Sigmoid colon (tissue), 7 donors: Measurements from ENCODE around the gene ADAMTS10. TPM values are rescaled to one million over a fixed set of nuclear protein-coding genes. Genes with fewer than 3 reads are reported as not detected.
A peak's percentile ranks its signal among the peaks of the same experiment; 100 is the strongest.
"Not testable (repeated sequence)": the region's sequence is repeated elsewhere in the genome, so short reads cannot be mapped to it uniquely, and the experiment has no call there.

Experiments used
- DNase-seq: peaks from one replicate; pipeline ENCODE4 v3.0.0-alpha.2; 2019
- H3K27ac ChIP-seq, 4 donors: fragments of 200-600 bp; sonication (generic); one replicate each; pipeline ENCODE4 v1.5.1; 2016 to 2019; ENCODE audit warnings: mild to moderate bottlenecking in 1 of 4
- H3K27me3 ChIP-seq, 3 donors: fragments of 200-600 bp; sonication (generic); one replicate each; pipeline ENCODE4 v1.5.1; 2019; ENCODE audit warnings: mild to moderate bottlenecking in 1 of 3
- H3K36me3 ChIP-seq, 4 donors: fragments of 200-600 bp; sonication (generic); one replicate each; pipeline ENCODE4 v1.5.1; 2016 to 2019
- H3K4me1 ChIP-seq, 4 donors: fragments of 200-600 bp; sonication (generic); one replicate each; pipeline ENCODE4 v1.5.1; 2017 to 2019
- H3K4me3 ChIP-seq, 4 donors: fragments of 200-600 bp; sonication (generic); one replicate each; pipeline ENCODE4 v1.5.1; 2017 to 2019; ENCODE audit warnings: mild to moderate bottlenecking in 2 of 4, moderate library complexity in 1 of 4
- H3K9me3 ChIP-seq, 4 donors: fragments of 200-600 bp in 3 of 4; sonication (generic) in 3 of 4; one replicate each; pipeline versions ENCODE4 v1.5.1 to v1.6.1; 2013 to 2019
- CTCF ChIP-seq, 4 experiments: fragments of 450-650 bp in 3 of 4; fragments of 200-600 bp in 1 of 4; IDR thresholded peaks; one replicate each; pipeline ENCODE4 v1.5.1; 2016 to 2019; ENCODE audit warnings: antibody characterized with exemption in 4 of 4, mild to moderate bottlenecking in 3 of 4, moderate library complexity in 2 of 4
- EP300 ChIP-seq, 4 donors: sonication (generic); formaldehyde crosslinking; IDR thresholded peaks; one replicate each; pipeline ENCODE4 v1.6.1; 2017; ENCODE audit warnings: antibody characterized with exemption in 4 of 4
- POLR2A ChIP-seq, 2 donors: fragments of 450-650 bp; IDR thresholded peaks; one replicate each; pipeline ENCODE4 v1.6.1; 2016; ENCODE audit warnings: antibody characterized with exemption in 2 of 2, mild to moderate bottlenecking in 2 of 2, moderate library complexity in 2 of 2
- POLR2AphosphoS5 ChIP-seq, 4 donors: sonication (generic); formaldehyde crosslinking; IDR thresholded peaks; one replicate each; pipeline ENCODE4 v1.6.1; 2017; ENCODE audit warnings: antibody characterized with exemption in 4 of 4
- WGBS, 2 donors: extraction: QIAGEN DNeasy Blood & Tissue Kit; methylation state at CpG; one replicate each; pipeline ENCODE4 v1.1.7; 2013; 5-methylcytosine and 5-hydroxymethylcytosine counted together
- intact Hi-C: fragments of 100-400 bp; cut with DNase I; formaldehyde crosslinking; loops from one replicate; pipeline ENCODE4 v1.15.1; 2023
- polyA plus RNA-seq, 3 donors: library from polyadenylated mRNA; stranded (reverse); fragments of 200-250 nt; gene quantifications; one replicate each; pipeline ENCODE4 v1.2.3, GENCODE V29; 2013
- total RNA-seq, 4 donors: library from RNA; depleted of rRNA; stranded (reverse); fragments of >200 nt; gene quantifications; one replicate each; pipeline ENCODE4 v1.1.0, GENCODE V29; 2016
- donor health status: healthy with polysubstance abuse.
- donor health status: Bipolar disorder and iron deficiency.
- donor health status: healthy.

The ADAMTS10 gene
- total and polyA plus RNA-seq, 7 donors = 1.2 to 90.6 (median 21.1) TPM; not detected in 1

- 4 to 12% methylated on average over 5 of the region's 5 CpGs for WGBS, 2 donors
- H3K4me3 ChIP-seq = no peak overlapping the region
- no peak for TF ChIP-seq POLR2A (IDR thresholded peaks at IDR 0.05)
- TF ChIP-seq EP300 (IDR thresholded peaks at IDR 0.05) = no peak
- no peaks in the 10 kb centered on the region for H3K9me3 ChIP-seq
- no peaks in the 10 kb centered on the region for H3K27me3 ChIP-seq
- no peak for DNase-seq
- no peaks in the 10 kb centered on the region for H3K4me1 ChIP-seq
- intact Hi-C loops = no loop called here
- peak overlapping the region in 1 of 4 donors; percentile 14 for H3K27ac ChIP-seq
- H3K36me3 ChIP-seq = no peaks in the 10 kb centered on the region
These were observed 39.5 kb downstream of the ADAMTS10 start for GRCh38 chr19:8571006-8571411.

- WGBS, 2 donors = 49 to 70% methylated on average over 5 of the region's 5 CpGs
- Histone ChIP-seq H3K27me3 (no peaks in the 10 kb centered on the region), H3K4me3 (no peak overlapping the region), H3K36me3 (no peaks in the 10 kb centered on the region), H3K9me3 (no peaks in the 10 kb centered on the region), H3K27ac (no peak overlapping the region), H3K4me1 (no peaks in the 10 kb centered on the region)
- intact Hi-C loops = no loop called here
- DNase-seq = no peak
- TF ChIP-seq CTCF (IDR thresholded peaks at IDR 0.05) = no peak
- no peak for TF ChIP-seq EP300 (IDR thresholded peaks at IDR 0.05)
- TF ChIP-seq POLR2AphosphoS5 (IDR thresholded peaks at IDR 0.05) = no peak
- TF ChIP-seq POLR2A (IDR thresholded peaks at IDR 0.05) = no peak
These were observed 41.3 kb downstream of the ADAMTS10 start for GRCh38 chr19:8569066-8569771.

- 90 to 91% methylated on average over 15 of the region's 15 CpGs for WGBS, 2 donors
- no peak for DNase-seq
- H3K36me3 ChIP-seq = no peaks in the 10 kb centered on the region
- no peak for TF ChIP-seq CTCF (IDR thresholded peaks at IDR 0.05)
- no peak for TF ChIP-seq POLR2AphosphoS5 (IDR thresholded peaks at IDR 0.05)
- no peak for TF ChIP-seq EP300 (IDR thresholded peaks at IDR 0.05)
- TF ChIP-seq POLR2A (IDR thresholded peaks at IDR 0.05) = no peak
- no peaks in the 10 kb centered on the region for H3K4me1 ChIP-seq
- no peak overlapping the region for H3K4me3 ChIP-seq
- H3K9me3 ChIP-seq = no peaks in the 10 kb centered on the region
- no peaks in the 10 kb centered on the region for H3K27me3 ChIP-seq
- H3K27ac ChIP-seq = no peak overlapping the region
- intact Hi-C loops = no loop called here
These were observed 42.9 kb downstream of the ADAMTS10 start for GRCh38 chr19:8567522-8568172.

- Histone ChIP-seq H3K36me3 (no peaks in the 10 kb centered on the region), H3K4me1 (no peaks in the 10 kb centered on the region), H3K27ac (no peak overlapping the region), H3K4me3 (no peak overlapping the region), H3K9me3 (no peaks in the 10 kb centered on the region), H3K27me3 (no peaks in the 10 kb centered on the region)
- TF ChIP-seq EP300 (IDR thresholded peaks at IDR 0.05) (no peak), POLR2AphosphoS5 (IDR thresholded peaks at IDR 0.05) (no peak), CTCF (IDR thresholded peaks at IDR 0.05) (no peak), POLR2A (IDR thresholded peaks at IDR 0.05) (no peak)
- 88 to 89% methylated on average over 7 of the region's 7 CpGs for WGBS, 2 donors
- intact Hi-C loops = no loop called here
- no peak for DNase-seq
These were observed 43.7 kb downstream of the ADAMTS10 start for GRCh38 chr19:8566855-8567254.

- H3K4me3 ChIP-seq, intact Hi-C loops, H3K36me3 ChIP-seq, H3K9me3 ChIP-seq, H3K27ac ChIP-seq, DNase-seq, H3K4me1 ChIP-seq, H3K27me3 ChIP-seq: not testable (repeated sequence)
- WGBS, 2 donors = 87 to 90% methylated on average over 8 of the region's 8 CpGs
These were observed 45.6 kb downstream of the ADAMTS10 start for GRCh38 chr19:8564866-8565265.
